KG1 (cell line): ENCODE data around the gene C6orf132.

Source experiments
- DNase-seq: peaks from one replicate; lab custom pipeline; 2025; lab: John Stamatoyannopoulos, UW

C6orf132 gene

GRCh38 chr6:42135161-42135560 is 7.3 kb downstream of the C6orf132 start:
- DNase-seq, result no peak

- DNase-seq, result no peak
These were observed 8.5 kb downstream of the C6orf132 start for GRCh38 chr6:42133926-42134325.

- no peak for DNase-seq
These were observed 10.9 kb downstream of the C6orf132 start for GRCh38 chr6:42131531-42131930.

GRCh38 chr6:42129360-42129676 is 13.1 kb downstream of the C6orf132 start:
- DNase-seq, result no peak

- DNase-seq, result no peak
These were observed 13.7 kb downstream of the C6orf132 start for GRCh38 chr6:42128460-42129359.

GRCh38 chr6:42125663-42126062 is 16.8 kb downstream of the C6orf132 start:
- DNase-seq, result no peak

DNA sequence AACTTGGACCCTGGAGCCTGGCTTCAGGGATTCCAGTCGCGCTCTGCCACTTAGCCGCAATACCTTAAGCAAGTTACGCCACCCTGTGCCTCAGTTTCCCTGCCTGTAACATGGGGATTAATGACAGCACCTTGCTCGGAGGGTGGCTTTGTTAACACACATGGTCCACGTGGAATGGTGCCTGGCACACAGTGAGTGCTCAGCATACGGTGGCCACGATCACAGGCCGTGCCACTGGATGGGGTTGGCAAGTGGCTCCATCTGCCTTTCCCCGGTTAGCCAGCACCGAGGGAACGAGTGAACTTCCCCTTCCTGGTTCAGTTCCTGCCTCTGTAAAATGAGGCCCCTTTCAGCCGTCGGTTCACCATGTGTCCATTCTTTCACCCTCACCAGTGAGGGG is 17.2 kb downstream of the C6orf132 start:
- DNase-seq, result no peak

- no peak for DNase-seq
These were observed 18.1 kb downstream of the C6orf132 start for GRCh38 chr6:42124223-42124836.

GRCh38 chr6:42123379-42124103 is 18.9 kb downstream of the C6orf132 start:
- DNase-seq, result no peak

DNA sequence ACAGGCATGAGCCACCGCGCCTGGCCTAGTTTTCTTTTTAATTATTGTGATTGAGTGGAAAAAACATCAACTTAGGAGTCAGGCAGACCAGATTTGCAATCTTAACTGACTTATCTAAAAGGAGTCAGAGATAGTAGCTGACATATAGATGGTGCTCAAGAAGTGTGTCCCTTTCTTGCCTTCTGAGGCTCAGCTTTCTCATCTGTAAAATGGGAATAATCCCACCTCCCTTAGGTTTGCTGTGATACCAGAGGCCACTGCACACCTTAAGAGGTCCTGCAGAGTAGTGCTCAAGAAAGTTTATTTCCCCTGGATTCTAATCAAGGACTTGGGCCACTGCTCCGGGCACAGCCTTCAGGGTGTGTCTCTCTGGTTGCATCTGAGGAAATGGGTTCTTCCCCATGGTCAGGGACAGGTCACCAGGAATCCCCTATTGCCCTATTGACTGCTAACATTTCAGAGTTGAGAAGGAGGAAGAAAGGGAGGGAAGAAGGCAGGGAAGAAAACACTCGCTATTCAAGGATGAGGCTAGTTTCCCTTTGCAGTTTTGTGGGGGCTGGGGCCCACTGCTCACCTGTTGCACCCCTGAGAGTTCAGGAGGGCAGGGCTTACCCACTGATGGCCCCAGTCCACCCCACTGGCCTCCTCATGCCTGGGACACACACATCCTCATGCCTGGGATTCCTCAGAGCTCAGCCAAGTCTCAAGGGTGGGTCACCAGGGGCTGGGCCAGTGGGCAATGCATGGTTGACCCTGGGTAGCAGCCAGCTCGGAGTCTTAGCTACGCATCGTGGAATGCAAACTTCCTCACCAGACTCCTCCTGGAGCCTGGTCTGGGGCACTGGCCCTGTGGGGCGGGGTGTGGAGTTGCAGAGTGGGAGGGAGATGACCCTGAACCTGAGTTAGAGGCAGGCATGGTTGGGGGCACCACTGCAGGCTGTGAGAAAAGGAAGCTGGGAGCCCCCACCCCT is 21.2 kb downstream of the C6orf132 start:
- DNase-seq, result no peak

DNA sequence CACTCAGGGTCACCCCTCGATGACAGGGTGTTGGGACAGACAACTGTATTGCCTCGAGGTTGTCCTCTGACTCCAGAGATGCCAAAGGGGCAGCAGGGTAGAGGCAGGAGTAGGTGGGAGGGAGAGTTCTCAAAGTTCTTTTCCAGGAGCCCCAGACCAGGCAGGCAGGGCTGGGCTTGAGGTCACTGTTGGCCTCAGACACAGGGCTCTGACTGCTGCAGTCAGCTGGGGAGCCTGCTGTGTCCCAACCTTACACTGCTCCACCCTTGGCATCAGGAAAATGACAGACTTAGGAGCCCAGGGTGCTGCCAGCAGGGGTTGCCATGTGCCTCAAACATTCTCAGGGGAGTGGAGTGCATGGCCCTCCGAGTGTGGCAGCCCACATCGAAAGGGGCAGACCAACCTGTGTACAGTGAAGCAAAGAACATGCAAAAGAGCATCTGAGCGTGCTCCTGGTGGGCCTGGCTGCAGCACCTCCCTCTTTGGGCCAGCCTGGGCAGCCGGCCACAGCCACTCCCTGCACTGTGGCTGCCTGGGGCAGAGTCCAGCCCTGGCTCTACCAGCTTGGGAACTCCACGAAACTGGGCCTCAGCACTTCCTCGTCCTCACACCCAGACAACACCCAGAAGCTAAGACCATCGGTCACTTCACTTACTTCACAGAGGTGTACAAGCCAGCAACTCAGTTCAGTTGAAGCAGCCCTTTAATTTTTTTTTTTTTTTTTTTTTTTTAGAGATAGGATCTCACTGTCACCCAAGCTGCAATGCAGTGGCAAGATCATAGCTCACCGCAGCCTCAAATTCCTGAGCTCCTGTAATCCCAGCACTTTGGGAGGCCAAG is 24.0 kb downstream of the C6orf132 start:
- DNase-seq, result no peak

DNA sequence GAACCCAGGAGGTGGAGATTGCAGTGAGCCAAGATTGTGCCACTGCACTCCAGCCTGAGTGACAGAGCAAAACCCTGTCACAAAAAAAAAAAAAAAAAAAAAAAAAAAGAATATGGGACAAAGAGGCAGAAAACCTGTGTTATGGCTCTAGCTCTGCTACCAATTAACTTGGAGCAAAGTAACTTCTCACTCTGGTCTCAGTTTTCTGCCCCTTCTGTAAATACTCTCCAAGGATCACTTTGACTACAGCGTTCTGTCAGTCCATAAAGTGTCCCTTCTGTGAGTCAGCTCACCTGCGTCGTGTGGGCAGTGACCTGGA is 24.6 kb downstream of the C6orf132 start:
- no peak for DNase-seq

- no peak for DNase-seq
These were observed 28.3 kb downstream of the C6orf132 start for GRCh38 chr6:42113936-42114636.

GRCh38 chr6:42112351-42112750 is 30.1 kb downstream of the C6orf132 start:
- no peak for DNase-seq

DNA sequence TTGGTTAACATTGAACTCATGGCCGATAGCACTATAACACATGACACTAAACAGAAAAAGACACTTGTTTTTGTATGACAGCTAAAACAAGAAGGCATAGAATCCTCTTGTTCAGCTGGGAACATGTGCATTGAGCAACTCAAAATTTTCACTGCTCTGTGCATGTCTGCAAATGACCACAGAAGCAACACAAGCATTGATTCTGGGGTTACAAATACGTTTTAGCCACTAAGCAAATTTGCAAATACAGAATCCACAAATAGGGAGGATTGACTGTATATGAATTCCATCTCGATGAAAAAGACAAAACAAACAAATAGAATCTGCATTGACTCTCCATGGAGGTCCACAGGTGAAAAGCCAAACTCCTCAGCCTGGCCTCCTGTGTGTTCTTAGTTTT is 31.7 kb downstream of the C6orf132 start:
- no peak for DNase-seq

DNA sequence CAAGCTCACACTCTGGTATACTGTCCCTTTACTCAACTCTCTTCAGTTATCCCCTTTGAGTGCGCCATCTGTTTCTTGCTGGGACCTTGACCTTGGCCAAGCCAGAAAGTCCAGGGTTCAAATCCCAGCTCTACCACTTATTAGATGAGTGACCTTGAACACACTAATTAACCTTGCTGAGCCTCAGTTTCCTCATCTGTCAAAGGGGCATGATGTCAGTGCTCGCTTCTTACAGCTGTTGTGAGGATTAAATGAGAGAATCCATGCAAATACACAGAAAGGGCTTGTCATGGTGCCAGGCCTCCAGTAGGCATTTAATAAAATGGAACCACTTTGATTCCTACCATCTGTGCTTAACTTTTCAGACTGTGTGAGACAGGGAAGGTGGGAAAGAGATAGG is 34.3 kb downstream of the C6orf132 start:
- no peak for DNase-seq

- no peak for DNase-seq
These were observed 36.1 kb downstream of the C6orf132 start for GRCh38 chr6:42106112-42107023.

DNA sequence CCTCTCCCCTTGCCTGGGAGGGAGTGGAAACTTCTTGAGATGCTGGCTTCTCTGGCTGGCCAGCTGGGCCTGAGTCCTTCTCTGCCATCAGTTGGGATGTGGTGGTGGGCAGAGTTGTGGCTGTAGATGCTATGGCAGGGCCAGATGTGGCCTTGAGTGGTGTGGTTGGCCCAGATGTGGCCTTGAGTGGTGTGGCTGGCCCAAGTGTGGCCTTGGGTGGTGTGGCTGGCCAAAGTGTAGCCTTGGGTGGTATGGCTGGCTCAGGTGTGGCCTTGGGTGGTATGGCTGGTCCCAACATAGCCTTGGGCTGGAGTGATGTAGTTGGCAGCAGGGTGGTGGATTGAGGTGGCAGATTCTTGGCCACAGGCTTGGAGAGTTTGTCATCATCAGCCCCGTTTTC is 36.7 kb downstream of the C6orf132 start:
- DNase-seq, result no peak

DNA sequence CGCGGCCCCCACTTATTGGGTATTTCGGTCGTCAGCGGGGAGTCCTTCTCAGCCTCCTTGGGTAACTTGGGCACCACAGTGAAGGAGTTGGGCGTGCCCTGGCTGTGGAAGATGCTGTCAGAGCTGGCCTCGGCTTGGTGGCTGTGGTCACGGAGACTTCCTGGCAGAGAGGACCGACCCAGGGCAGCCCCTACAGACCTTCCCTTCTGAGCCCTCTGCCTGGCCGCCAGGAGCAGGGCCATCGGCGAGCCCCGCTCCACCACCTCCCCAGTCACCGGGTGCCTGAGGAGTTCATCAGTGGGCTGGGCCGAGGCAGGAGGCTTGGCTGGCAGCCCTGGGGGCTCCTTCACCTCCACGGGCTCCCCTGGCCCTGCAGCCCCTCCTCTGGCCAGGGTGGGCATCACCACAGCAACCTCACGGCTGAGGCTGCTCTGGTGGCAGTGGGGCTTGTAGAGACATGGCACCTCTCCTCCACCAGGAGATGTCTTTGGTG is 37.2 kb downstream of the C6orf132 start:
- DNase-seq, result no peak
